ENCODE measurements around the gene CELSR1. TPM values are rescaled to one million over a fixed set of nuclear protein-coding genes. Genes with fewer than 3 reads are reported as not detected.

CELSR1 gene
- total RNA-seq, 1 donor from 2014 or later = 7.7 TPM

GRCh38 chr22:46515208-46516111, 22.0 kb downstream of the CELSR1 start:
- H3K9me3 Mint-ChIP-seq (ENCODE audit: unreplicated experiment) = no peaks in the 10 kb centered on the region
- H3K27ac Mint-ChIP-seq (ENCODE audit: unreplicated experiment) = no peak overlapping the region
- H3K4me1 Mint-ChIP-seq (ENCODE audit: unreplicated experiment) = peaks cover 4% of the 10 kb centered on the region
- DNase-seq (ENCODE audit: low spot score) = no peak
- no peak overlapping the region for H3K4me3 Mint-ChIP-seq (ENCODE audit: unreplicated experiment)
- H3K27me3 Mint-ChIP-seq (ENCODE audit: unreplicated experiment) = peaks cover 9% of the 10 kb centered on the region
- no peak for TF ChIP-seq CTCF (IDR thresholded peaks at IDR 0.05; ENCODE audit: unreplicated experiment)
- no peaks in the 10 kb centered on the region for H3K36me3 Mint-ChIP-seq (ENCODE audit: low read depth, unreplicated experiment)

DNA sequence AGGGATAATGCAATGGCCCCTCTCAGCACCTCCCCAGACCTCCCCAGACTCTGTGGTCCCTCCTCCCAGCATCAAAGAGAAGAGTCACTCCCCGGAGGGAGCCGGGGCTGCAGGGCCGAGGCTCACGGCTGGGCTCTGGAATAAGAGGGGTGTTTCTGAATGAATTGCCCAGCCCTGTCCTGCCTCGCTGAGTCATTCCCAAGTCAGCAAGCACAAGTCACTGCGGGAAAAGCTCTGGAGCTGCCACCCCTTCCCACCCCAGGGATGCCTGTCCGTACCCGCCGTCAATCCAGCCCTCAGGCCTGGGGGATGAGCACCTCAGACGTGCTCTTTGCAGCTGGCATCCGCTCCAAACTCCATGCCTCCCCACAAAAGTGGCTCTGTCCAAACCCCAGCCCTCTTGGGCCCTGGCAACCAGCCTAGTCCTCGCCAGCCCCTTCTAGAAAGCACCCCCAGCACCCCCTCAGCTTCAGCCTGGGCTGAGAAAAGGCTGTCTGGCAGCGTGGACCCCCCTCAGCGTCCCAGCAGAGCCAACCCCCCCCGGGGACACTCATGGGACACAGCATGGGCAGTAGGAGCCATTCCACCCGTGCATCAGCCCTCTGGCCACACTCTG, 22.7 kb downstream of the CELSR1 start:
- Mint-ChIP-seq H3K27me3 (ENCODE audit: unreplicated experiment) (peaks cover 9% of the 10 kb centered on the region), H3K4me1 (ENCODE audit: unreplicated experiment) (peaks cover 4% of the 10 kb centered on the region)
- DNase-seq (ENCODE audit: low spot score) = no peak

DNA sequence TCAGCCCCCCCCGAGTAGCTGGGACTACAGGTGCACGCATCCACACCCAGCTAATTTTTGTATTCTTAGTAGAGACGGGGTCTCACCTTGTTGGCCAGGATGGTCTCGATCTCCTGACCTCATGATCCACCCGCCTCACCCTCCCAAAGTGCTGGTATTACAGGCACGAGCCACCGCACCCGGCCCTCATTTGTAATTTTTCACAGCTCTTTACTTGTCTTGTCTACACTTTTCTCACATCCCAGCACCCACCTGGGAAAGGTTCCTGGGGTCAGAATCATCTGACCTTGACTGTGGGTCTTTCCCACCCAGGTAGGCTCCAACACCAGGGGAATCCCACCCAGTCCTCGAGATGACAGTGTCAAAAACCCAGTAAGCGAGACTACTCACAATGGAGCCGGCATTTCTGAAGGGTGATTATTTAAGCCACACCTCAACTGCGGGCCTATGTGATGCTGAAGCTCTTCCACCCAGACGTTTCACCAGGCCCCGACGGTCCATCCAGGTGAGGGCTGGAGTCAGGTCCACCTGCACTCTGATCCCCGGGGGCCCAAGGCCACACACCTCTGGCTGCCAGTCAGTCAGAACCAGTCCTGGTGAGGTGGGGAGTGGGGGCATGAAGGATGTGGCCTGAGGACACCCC, 23.4 kb downstream of the CELSR1 start:
- H3K27ac Mint-ChIP-seq (ENCODE audit: unreplicated experiment) = no peak overlapping the region
- H3K36me3 Mint-ChIP-seq (ENCODE audit: low read depth, unreplicated experiment) = no peaks in the 10 kb centered on the region
- no peaks in the 10 kb centered on the region for H3K9me3 Mint-ChIP-seq (ENCODE audit: unreplicated experiment)
- peaks cover 9% of the 10 kb centered on the region for H3K27me3 Mint-ChIP-seq (ENCODE audit: unreplicated experiment)
- no peak for TF ChIP-seq CTCF (IDR thresholded peaks at IDR 0.05; ENCODE audit: unreplicated experiment)
- no peak overlapping the region for H3K4me3 Mint-ChIP-seq (ENCODE audit: unreplicated experiment)
- peaks cover 4% of the 10 kb centered on the region for H3K4me1 Mint-ChIP-seq (ENCODE audit: unreplicated experiment)
- DNase-seq (ENCODE audit: low spot score) = no peak

More for the DNA sequence above, 22.7 kb downstream of the CELSR1 start:
- no peaks in the 10 kb centered on the region for H3K9me3 Mint-ChIP-seq (ENCODE audit: unreplicated experiment)
- H3K36me3 Mint-ChIP-seq (ENCODE audit: low read depth, unreplicated experiment) = no peaks in the 10 kb centered on the region
- no peak for TF ChIP-seq CTCF (IDR thresholded peaks at IDR 0.05; ENCODE audit: unreplicated experiment)
- no peak overlapping the region for H3K4me3 Mint-ChIP-seq (ENCODE audit: unreplicated experiment)
- H3K27ac Mint-ChIP-seq (ENCODE audit: unreplicated experiment) = no peak overlapping the region

GRCh38 chr22:46512683-46513082, 24.7 kb downstream of the CELSR1 start:
- Mint-ChIP-seq H3K9me3 (ENCODE audit: unreplicated experiment) (no peaks in the 10 kb centered on the region), H3K4me1 (ENCODE audit: unreplicated experiment) (peaks cover 4% of the 10 kb centered on the region), H3K36me3 (ENCODE audit: low read depth, unreplicated experiment) (no peaks in the 10 kb centered on the region), H3K4me3 (ENCODE audit: unreplicated experiment) (no peak overlapping the region), H3K27me3 (ENCODE audit: unreplicated experiment) (peaks cover 10% of the 10 kb centered on the region), H3K27ac (ENCODE audit: unreplicated experiment) (no peak overlapping the region)
- TF ChIP-seq CTCF (IDR thresholded peaks at IDR 0.05; ENCODE audit: unreplicated experiment) = no peak
- DNase-seq (ENCODE audit: low spot score) = no peak

All from endothelial cell (in vitro differentiated cells).